Measurements from ENCODE around the gene OR8D1. TPM values are rescaled to one million over a fixed set of nuclear protein-coding genes. Genes with fewer than 3 reads are reported as not detected.

The OR8D1 gene
- total RNA-seq, 4 donors from 2014 or later = not detected

GRCh38 chr11:124339396-124340141 lies 25.8 kb upstream of the OR8D1 start:
- 67 to 69% methylated on average over 6 of the region's 6 CpGs for WGBS, 2 donors
- no peaks in the 10 kb centered on the region for H3K4me1 ChIP-seq
- no peak overlapping the region for H3K27ac ChIP-seq
- no peak overlapping the region for H3K4me3 ChIP-seq
- intact Hi-C loops (cut with DNase I) = no loop called here
- no peak for DNase-seq
- TF ChIP-seq, protein P1, sequence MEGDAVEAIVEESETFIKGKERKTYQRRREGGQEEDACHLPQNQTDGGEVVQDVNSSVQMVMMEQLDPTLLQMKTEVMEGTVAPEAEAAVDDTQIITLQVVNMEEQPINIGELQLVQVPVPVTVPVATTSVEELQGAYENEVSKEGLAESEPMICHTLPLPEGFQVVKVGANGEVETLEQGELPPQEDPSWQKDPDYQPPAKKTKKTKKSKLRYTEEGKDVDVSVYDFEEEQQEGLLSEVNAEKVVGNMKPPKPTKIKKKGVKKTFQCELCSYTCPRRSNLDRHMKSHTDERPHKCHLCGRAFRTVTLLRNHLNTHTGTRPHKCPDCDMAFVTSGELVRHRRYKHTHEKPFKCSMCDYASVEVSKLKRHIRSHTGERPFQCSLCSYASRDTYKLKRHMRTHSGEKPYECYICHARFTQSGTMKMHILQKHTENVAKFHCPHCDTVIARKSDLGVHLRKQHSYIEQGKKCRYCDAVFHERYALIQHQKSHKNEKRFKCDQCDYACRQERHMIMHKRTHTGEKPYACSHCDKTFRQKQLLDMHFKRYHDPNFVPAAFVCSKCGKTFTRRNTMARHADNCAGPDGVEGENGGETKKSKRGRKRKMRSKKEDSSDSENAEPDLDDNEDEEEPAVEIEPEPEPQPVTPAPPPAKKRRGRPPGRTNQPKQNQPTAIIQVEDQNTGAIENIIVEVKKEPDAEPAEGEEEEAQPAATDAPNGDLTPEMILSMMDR (IDR thresholded peaks at IDR 0.05) = no peak
- TF ChIP-seq POLR2A (IDR thresholded peaks at IDR 0.05) = no peak
- H3K9me3 ChIP-seq = no peaks in the 10 kb centered on the region
- H3K36me3 ChIP-seq = no peaks in the 10 kb centered on the region
- no peaks in the 10 kb centered on the region for H3K27me3 ChIP-seq

- Histone ChIP-seq H3K27ac (no peak overlapping the region), H3K4me3 (no peak overlapping the region), H3K9me3 (no peaks in the 10 kb centered on the region), H3K36me3 (no peaks in the 10 kb centered on the region), H3K4me1 (no peaks in the 10 kb centered on the region), H3K27me3 (no peaks in the 10 kb centered on the region)
- DNase-seq = no peak
- 67% methylated on average over 3 of the region's 3 CpGs for WGBS, 2 donors
- intact Hi-C loops (cut with DNase I) = no loop called here
- TF ChIP-seq POLR2A (IDR thresholded peaks at IDR 0.05) = no peak
- TF ChIP-seq, protein P1 (IDR thresholded peaks at IDR 0.05) = no peak
Measured at GRCh38 chr11:124331873-124332272, 18.1 kb upstream of the OR8D1 start.

GRCh38 chr11:124329787-124330478 lies 16.2 kb upstream of the OR8D1 start:
- no peak for TF ChIP-seq POLR2A (IDR thresholded peaks at IDR 0.05)
- TF ChIP-seq, protein P1 (IDR thresholded peaks at IDR 0.05) = no peak
- H3K9me3 ChIP-seq = no peaks in the 10 kb centered on the region
- no peak overlapping the region for H3K4me3 ChIP-seq
- 28 to 51% methylated on average over 2 of the region's 2 CpGs for WGBS, 2 donors
- no peaks in the 10 kb centered on the region for H3K4me1 ChIP-seq
- DNase-seq = no peak
- no peaks in the 10 kb centered on the region for H3K27me3 ChIP-seq
- H3K27ac ChIP-seq = no peak overlapping the region
- intact Hi-C loops (cut with DNase I) = no loop called here
- H3K36me3 ChIP-seq = no peaks in the 10 kb centered on the region

- no peak for DNase-seq
- Histone ChIP-seq H3K4me1 (no peaks in the 10 kb centered on the region), H3K4me3 (no peak overlapping the region), H3K36me3 (no peaks in the 10 kb centered on the region), H3K9me3 (no peaks in the 10 kb centered on the region), H3K27ac (no peak overlapping the region), H3K27me3 (no peaks in the 10 kb centered on the region)
- WGBS, 2 donors = 73 to 95% methylated on average over 1 of the region's 1 CpG
- intact Hi-C loops (cut with DNase I) = no loop called here
- no peak for TF ChIP-seq POLR2A (IDR thresholded peaks at IDR 0.05)
- TF ChIP-seq, protein P1 (IDR thresholded peaks at IDR 0.05) = no peak
Measured at GRCh38 chr11:124327775-124328174, 14.0 kb upstream of the OR8D1 start.

GRCh38 chr11:124322356-124322755 lies 8.6 kb upstream of the OR8D1 start:
- WGBS, 2 donors = 73 to 85% methylated on average over 1 of the region's 1 CpG
- Histone ChIP-seq H3K27ac (no peak overlapping the region), H3K36me3 (no peaks in the 10 kb centered on the region), H3K4me1 (no peaks in the 10 kb centered on the region), H3K27me3 (no peaks in the 10 kb centered on the region), H3K4me3 (no peak overlapping the region), H3K9me3 (no peaks in the 10 kb centered on the region)
- intact Hi-C loops (cut with DNase I) = no loop called here
- DNase-seq = no peak
- no peak for TF ChIP-seq POLR2A (IDR thresholded peaks at IDR 0.05)
- TF ChIP-seq, protein P1 (IDR thresholded peaks at IDR 0.05) = no peak
